Neural progenitor cell (in vitro differentiated cells): ENCODE measurements around the gene IQCK. TPM values are rescaled to one million over a fixed set of nuclear protein-coding genes. Genes with fewer than 3 reads are reported as not detected.

Source experiments
- DNase-seq: peaks from one replicate; pipeline ENCODE4 v3.0.0-alpha.2; 2016; ENCODE audit warnings: low spot score
- H2AFZ ChIP-seq: fragments of 200-600 bp; sonication (generic); replicated peaks from 2 replicates; pipeline ENCODE4 v1.6.1; 2016; ENCODE audit warnings: antibody characterized with exemption
- H3F3A ChIP-seq: fragments of 200-600 bp; sonication (generic); 2 replicates; pipeline ENCODE4 v1.6.1; 2016; ENCODE audit warnings: antibody characterized with exemption, low read depth
- H3K27ac ChIP-seq: fragments of 200-600 bp; sonication (generic); 2 replicates; pipeline ENCODE4 v1.5.1; 2016; ENCODE audit warnings: mild to moderate bottlenecking
- H3K27me3 ChIP-seq: fragments of 200-600 bp; sonication (generic); 2 replicates; pipeline ENCODE4 v1.6.1; 2016; ENCODE audit warnings: mild to moderate bottlenecking, moderate library complexity
- H3K36me3 ChIP-seq: fragments of 200-600 bp; sonication (generic); 2 replicates; pipeline ENCODE4 v1.5.1; 2016
- H3K4me1 ChIP-seq: fragments of 200-600 bp; sonication (generic); 2 replicates; pipeline ENCODE4 v1.6.1; 2016; ENCODE audit warnings: mixed run types
- H3K4me2 ChIP-seq: fragments of 200-600 bp; sonication (generic); 2 replicates; pipeline ENCODE4 v1.6.1; 2016
- H3K4me3 ChIP-seq: fragments of 200-600 bp; sonication (generic); 2 replicates; pipeline ENCODE4 v1.5.1; 2016
- H3K79me2 ChIP-seq: fragments of 200-600 bp; sonication (generic); 2 replicates; pipeline ENCODE4 v1.6.1; 2016; ENCODE audit warnings: low read depth
- H3K9ac ChIP-seq: fragments of 200-600 bp; sonication (generic); 2 replicates; pipeline ENCODE4 v1.6.1; 2016
- H3K9me3 ChIP-seq: fragments of 200-600 bp; sonication (generic); 2 replicates; pipeline ENCODE4 v1.5.1; 2016; ENCODE audit warnings: low read depth
- H4K20me1 ChIP-seq: fragments of 200-600 bp; sonication (generic); 2 replicates; pipeline ENCODE4 v1.6.1; 2016; ENCODE audit warnings: low read depth
- H3K27ac Mint-ChIP-seq: 3 replicates; pipeline ENCODE4 v1.8.0; 2021; ENCODE audit warnings: mixed read lengths
- H3K27me3 Mint-ChIP-seq: 2 replicates; pipeline ENCODE4 v1.8.0; 2022; ENCODE audit warnings: low read depth, mild to moderate bottlenecking, inconsistent platforms, moderate library complexity, mixed read lengths; ENCODE audit not compliant: insufficient read depth
- H3K36me3 Mint-ChIP-seq: 3 replicates; pipeline ENCODE4 v1.8.0; 2021; ENCODE audit warnings: mixed read lengths
- H3K4me1 Mint-ChIP-seq: 3 replicates; pipeline ENCODE4 v1.8.0; 2021; ENCODE audit warnings: mixed read lengths
- H3K4me3 Mint-ChIP-seq: 3 replicates; pipeline ENCODE4 v1.8.0; 2021; ENCODE audit warnings: mild to moderate bottlenecking, moderate library complexity, mixed read lengths
- H3K9me3 Mint-ChIP-seq: 3 replicates; pipeline ENCODE4 v1.8.0; 2020; ENCODE audit warnings: mixed read lengths
- EZH2 ChIP-seq: fragments of 200-600 bp; sonication (generic); IDR thresholded peaks from 2 replicates; pipeline ENCODE4 v1.6.1; 2017; ENCODE audit warnings: antibody characterized with exemption, mild to moderate bottlenecking, moderate library complexity
- EZH2phosphoT487 ChIP-seq: fragments of 200-600 bp; sonication (generic); IDR thresholded peaks from 2 replicates; pipeline ENCODE4 v1.6.1; 2017; ENCODE audit warnings: antibody characterized with exemption
- total RNA-seq: library from RNA; depleted of rRNA; stranded (reverse); fragments of >200 nt; gene quantifications from 2 replicates; pipeline ENCODE4 v1.2.3, GENCODE V29; 2015; ENCODE audit warnings: low replicate concordance
- TF ChIP-seq, protein P1 (sequence below): fragments of 200-600 bp; sonication (generic); IDR thresholded peaks from 2 replicates; pipeline ENCODE4 v1.5.1; 2017; ENCODE audit warnings: antibody characterized with exemption, mild to moderate bottlenecking

IQCK gene
- total RNA-seq, 1 donor from 2014 or later, result 22.1 TPM

- peaks cover 5% of the 10 kb centered on the region for H3K9me3 Mint-ChIP-seq
- peaks cover 5% of the 10 kb centered on the region for H3K27me3 Mint-ChIP-seq
- H3K27ac ChIP-seq, result peak overlapping the region; percentile 41
- peak overlapping the region; percentile 94 for H3K27ac Mint-ChIP-seq
- peaks cover 22% of the 10 kb centered on the region for H3K4me1 ChIP-seq
- H3K4me1 Mint-ChIP-seq, result peaks cover 46% of the 10 kb centered on the region
- H3K36me3 ChIP-seq, result no peaks in the 10 kb centered on the region
- peak overlapping the region; percentile 95 for H3K4me3 Mint-ChIP-seq
- peaks cover 5% of the 10 kb centered on the region for H3K36me3 Mint-ChIP-seq
- no peak overlapping the region for H3K9ac ChIP-seq
- no peaks in the 10 kb centered on the region for H3K9me3 ChIP-seq
- TF ChIP-seq, protein P1, sequence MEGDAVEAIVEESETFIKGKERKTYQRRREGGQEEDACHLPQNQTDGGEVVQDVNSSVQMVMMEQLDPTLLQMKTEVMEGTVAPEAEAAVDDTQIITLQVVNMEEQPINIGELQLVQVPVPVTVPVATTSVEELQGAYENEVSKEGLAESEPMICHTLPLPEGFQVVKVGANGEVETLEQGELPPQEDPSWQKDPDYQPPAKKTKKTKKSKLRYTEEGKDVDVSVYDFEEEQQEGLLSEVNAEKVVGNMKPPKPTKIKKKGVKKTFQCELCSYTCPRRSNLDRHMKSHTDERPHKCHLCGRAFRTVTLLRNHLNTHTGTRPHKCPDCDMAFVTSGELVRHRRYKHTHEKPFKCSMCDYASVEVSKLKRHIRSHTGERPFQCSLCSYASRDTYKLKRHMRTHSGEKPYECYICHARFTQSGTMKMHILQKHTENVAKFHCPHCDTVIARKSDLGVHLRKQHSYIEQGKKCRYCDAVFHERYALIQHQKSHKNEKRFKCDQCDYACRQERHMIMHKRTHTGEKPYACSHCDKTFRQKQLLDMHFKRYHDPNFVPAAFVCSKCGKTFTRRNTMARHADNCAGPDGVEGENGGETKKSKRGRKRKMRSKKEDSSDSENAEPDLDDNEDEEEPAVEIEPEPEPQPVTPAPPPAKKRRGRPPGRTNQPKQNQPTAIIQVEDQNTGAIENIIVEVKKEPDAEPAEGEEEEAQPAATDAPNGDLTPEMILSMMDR, result no peak
- TF ChIP-seq EZH2 (no peak), EZH2phosphoT487 (no peak)
- peak overlapping the region; percentile 62 for H3K4me3 ChIP-seq
- H3K27me3 ChIP-seq, result peaks cover 14% of the 10 kb centered on the region
- peaks cover 68% of the 10 kb centered on the region for H3K79me2 ChIP-seq
- DNase-seq, result peak; percentile 81
- H4K20me1 ChIP-seq, result peaks cover 23% of the 10 kb centered on the region
- H3K4me2 ChIP-seq, result peak overlapping the region; percentile 93
- H2AFZ ChIP-seq, result no peak overlapping the region
- H3F3A ChIP-seq, result peaks cover 58% of the 10 kb centered on the region
Observed at GRCh38 chr16:19882646-19883045, 164.6 kb downstream of the IQCK start.

- H3K4me1 Mint-ChIP-seq, result peaks cover 44% of the 10 kb centered on the region
- H3K4me3 Mint-ChIP-seq, result peak overlapping the region; percentile 95
- H3K27ac Mint-ChIP-seq, result peak overlapping the region; percentile 94
- no peak overlapping the region for H3K9ac ChIP-seq
- H3K27me3 ChIP-seq, result peaks cover 14% of the 10 kb centered on the region
- H3K36me3 ChIP-seq, result no peaks in the 10 kb centered on the region
- H3F3A ChIP-seq, result peaks cover 57% of the 10 kb centered on the region
- H2AFZ ChIP-seq, result peak overlapping the region; percentile 27
- peaks cover 5% of the 10 kb centered on the region for H3K9me3 Mint-ChIP-seq
- peaks cover 19% of the 10 kb centered on the region for H4K20me1 ChIP-seq
- H3K27me3 Mint-ChIP-seq, result peaks cover 5% of the 10 kb centered on the region
- peaks cover 60% of the 10 kb centered on the region for H3K79me2 ChIP-seq
- peak overlapping the region; percentile 62 for H3K4me3 ChIP-seq
- peaks cover 22% of the 10 kb centered on the region for H3K4me1 ChIP-seq
- H3K27ac ChIP-seq, result no peak overlapping the region
- H3K4me2 ChIP-seq, result peak overlapping the region; percentile 93
- DNase-seq, result peak; percentile 80
- H3K9me3 ChIP-seq, result no peaks in the 10 kb centered on the region
- H3K36me3 Mint-ChIP-seq, result peaks cover 4% of the 10 kb centered on the region
- TF ChIP-seq EZH2phosphoT487 (no peak), EZH2 (no peak)
- TF ChIP-seq, protein P1, result no peak
Observed at GRCh38 chr16:19883296-19883965, 165.4 kb downstream of the IQCK start.

DNA sequence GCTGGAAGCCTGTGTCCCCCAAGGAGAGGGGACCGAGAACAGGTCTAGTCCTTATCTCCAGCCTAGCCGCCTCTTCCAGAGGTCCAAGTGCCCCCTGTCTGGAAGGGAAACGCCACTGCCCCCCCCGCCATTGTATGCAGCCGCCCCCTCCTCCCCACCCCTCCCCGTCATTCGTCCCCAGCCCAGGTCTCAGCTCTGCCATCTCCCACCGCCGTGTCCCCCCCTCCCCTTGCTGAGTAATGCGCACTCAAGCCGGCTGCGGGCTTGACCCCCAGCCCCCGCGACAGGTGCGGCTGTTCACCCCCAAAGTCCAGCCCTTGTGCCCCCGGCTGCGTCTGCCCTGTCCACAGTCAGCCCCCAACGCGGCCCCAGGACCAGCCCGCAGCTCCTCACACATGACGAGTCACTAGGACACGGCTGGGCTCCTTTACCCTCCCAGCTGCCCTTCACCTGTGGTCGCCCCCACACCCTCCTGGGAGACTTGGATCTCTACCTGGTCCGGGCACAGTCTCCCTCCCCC lies 166.0 kb downstream of the IQCK start:
- Histone ChIP-seq H3K4me3 (peak overlapping the region; percentile 62), H3K9me3 (no peaks in the 10 kb centered on the region), H3K36me3 (no peaks in the 10 kb centered on the region), H2AFZ (peak overlapping the region; percentile 27), H3K27ac (no peak overlapping the region), H3K4me1 (peaks cover 18% of the 10 kb centered on the region), H3K9ac (no peak overlapping the region), H3K4me2 (peak overlapping the region; percentile 93), H4K20me1 (peaks cover 13% of the 10 kb centered on the region), H3F3A (peaks cover 54% of the 10 kb centered on the region), H3K27me3 (peaks cover 14% of the 10 kb centered on the region), H3K79me2 (peaks cover 54% of the 10 kb centered on the region)
- peak overlapping the region; percentile 95 for H3K4me3 Mint-ChIP-seq
- H3K36me3 Mint-ChIP-seq, result peaks cover 4% of the 10 kb centered on the region
- no peak for TF ChIP-seq EZH2phosphoT487
- TF ChIP-seq EZH2, result no peak
- H3K4me1 Mint-ChIP-seq, result peaks cover 38% of the 10 kb centered on the region
- peak; percentile 57 for DNase-seq
- H3K27ac Mint-ChIP-seq, result no peak overlapping the region
- peaks cover 5% of the 10 kb centered on the region for H3K9me3 Mint-ChIP-seq
- peaks cover 5% of the 10 kb centered on the region for H3K27me3 Mint-ChIP-seq
